Right lobe of liver (tissue), 4 donors: ENCODE data around the gene SNRPA1.

ENCODE experiments used
- POLR2A ChIP-seq: fragments of 450-650 bp; IDR thresholded peaks from one replicate; pipeline ENCODE4 v1.6.1; 2017; ENCODE audit warnings: antibody characterized with exemption, mild to moderate bottlenecking
- TF ChIP-seq, protein P1 (sequence below), 4 donors: fragments of 200-600 bp in 3 of 4; fragments of 450-650 bp in 1 of 4; IDR thresholded peaks; one replicate each; pipeline versions ENCODE4 v1.5.1 to v1.8.0; 2016 to 2022; ENCODE audit warnings: antibody characterized with exemption in 4 of 4, mild to moderate bottlenecking in 2 of 4
- donor health status: DM: no; HTN: no; CAD: no.
- donor health status: DM: no; HTN: no; CAD: no.
- donor health status: DM: no; HTN: yes; CAD: no.

DNA sequence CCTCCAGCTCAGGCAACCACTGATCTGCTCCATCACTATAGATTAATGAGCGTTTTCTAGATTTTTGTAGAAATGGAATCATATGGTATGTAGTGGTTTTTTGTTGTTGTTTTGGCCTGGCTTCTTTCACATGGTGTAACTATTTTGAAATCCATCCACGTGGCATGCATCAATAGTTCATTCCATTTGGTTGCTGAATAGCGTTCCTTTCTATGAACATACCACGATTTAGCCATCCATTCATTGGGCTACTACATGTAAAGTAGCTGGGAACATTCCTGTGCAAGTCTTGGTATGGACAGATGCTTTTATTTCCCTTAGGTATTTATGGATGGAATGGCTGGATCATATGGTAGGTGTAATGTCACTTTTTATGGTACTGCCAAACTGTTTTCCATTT, 32.5 kb downstream of the SNRPA1 start:
- TF ChIP-seq, protein P1, sequence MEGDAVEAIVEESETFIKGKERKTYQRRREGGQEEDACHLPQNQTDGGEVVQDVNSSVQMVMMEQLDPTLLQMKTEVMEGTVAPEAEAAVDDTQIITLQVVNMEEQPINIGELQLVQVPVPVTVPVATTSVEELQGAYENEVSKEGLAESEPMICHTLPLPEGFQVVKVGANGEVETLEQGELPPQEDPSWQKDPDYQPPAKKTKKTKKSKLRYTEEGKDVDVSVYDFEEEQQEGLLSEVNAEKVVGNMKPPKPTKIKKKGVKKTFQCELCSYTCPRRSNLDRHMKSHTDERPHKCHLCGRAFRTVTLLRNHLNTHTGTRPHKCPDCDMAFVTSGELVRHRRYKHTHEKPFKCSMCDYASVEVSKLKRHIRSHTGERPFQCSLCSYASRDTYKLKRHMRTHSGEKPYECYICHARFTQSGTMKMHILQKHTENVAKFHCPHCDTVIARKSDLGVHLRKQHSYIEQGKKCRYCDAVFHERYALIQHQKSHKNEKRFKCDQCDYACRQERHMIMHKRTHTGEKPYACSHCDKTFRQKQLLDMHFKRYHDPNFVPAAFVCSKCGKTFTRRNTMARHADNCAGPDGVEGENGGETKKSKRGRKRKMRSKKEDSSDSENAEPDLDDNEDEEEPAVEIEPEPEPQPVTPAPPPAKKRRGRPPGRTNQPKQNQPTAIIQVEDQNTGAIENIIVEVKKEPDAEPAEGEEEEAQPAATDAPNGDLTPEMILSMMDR (IDR thresholded peaks at IDR 0.05): no peak
- no peak for TF ChIP-seq POLR2A
